WTC11 (cell line): ENCODE data around the gene XPO6. TPM values are rescaled to one million over a fixed set of nuclear protein-coding genes. Genes with fewer than 3 reads are reported as not detected.

Experiments used
- ATAC-seq: fragments of 200-7000 bp; cut with Tn5 transposase; 2 replicates; pipeline ENCODE4 v1.10.0; 2021; ENCODE audit warnings: mild to moderate bottlenecking, moderate library complexity
- CTCF ChIA-PET: fragments of 300-600 bp; sonication (Branson Sonifier 250); formaldehyde crosslinking; loops from one replicate; lab custom pipeline; 2021; ENCODE audit warnings: antibody characterized with exemption; lab: Charles Lee
- POLR2A ChIA-PET: fragments of 350-600 bp; sonication (Branson Sonifier 250); formaldehyde crosslinking; loops from one replicate; lab custom pipeline; 2021; ENCODE audit warnings: antibody characterized with exemption; lab: Charles Lee
- DNase-seq: peaks from one replicate; pipeline ENCODE4 v3.0.0; 2021; ENCODE audit warnings: low spot score
- H3K27ac Mint-ChIP-seq: 2 replicates; pipeline ENCODE4 v1.8.0; 2021; ENCODE audit warnings: mixed read lengths
- H3K27me3 Mint-ChIP-seq: 2 replicates; pipeline ENCODE4 v1.8.0; 2021; ENCODE audit warnings: low read depth, mild to moderate bottlenecking, moderate library complexity, mixed read lengths
- H3K36me3 Mint-ChIP-seq: 2 replicates; pipeline ENCODE4 v1.8.0; 2021; ENCODE audit warnings: mixed read lengths
- H3K4me1 Mint-ChIP-seq: 2 replicates; pipeline ENCODE4 v1.8.0; 2022; ENCODE audit warnings: mixed read lengths
- H3K4me3 Mint-ChIP-seq: 2 replicates; pipeline ENCODE4 v1.8.0; 2021; ENCODE audit warnings: mild to moderate bottlenecking, moderate library complexity, mixed read lengths
- H3K9me3 Mint-ChIP-seq: 2 replicates; pipeline ENCODE4 v1.8.0; 2021; ENCODE audit warnings: mixed read lengths
- CREM ChIP-seq: sonication (generic); formaldehyde crosslinking; IDR thresholded peaks from 2 replicates; pipeline ENCODE4 v1.8.1; 2022; ENCODE audit warnings: mild to moderate bottlenecking, missing genetic modification reagents, moderate library complexity
- EMX1 ChIP-seq: fragments of 250-450 bp; sonication (Bioruptor Pico); IDR thresholded peaks from 2 replicates; pipeline ENCODE4 v1.8.0; 2021; ENCODE audit warnings: mild to moderate bottlenecking
- ESRRA ChIP-seq: sonication (generic); formaldehyde crosslinking; IDR thresholded peaks from 2 replicates; pipeline ENCODE4 v1.8.1; 2022; ENCODE audit warnings: mild to moderate bottlenecking, missing genetic modification reagents, borderline replicate concordance
- FOXP1 ChIP-seq: sonication (generic); formaldehyde crosslinking; IDR thresholded peaks from 2 replicates; pipeline ENCODE4 v1.8.0; 2022; ENCODE audit warnings: missing genetic modification reagents, mild to moderate bottlenecking, moderate library complexity, borderline replicate concordance
- KAT7 ChIP-seq: sonication (generic); formaldehyde crosslinking; IDR thresholded peaks from 2 replicates; pipeline ENCODE4 v1.8.1; 2023; ENCODE audit warnings: missing genetic modification reagents, mild to moderate bottlenecking, borderline replicate concordance
- MYBL2 ChIP-seq: sonication (generic); formaldehyde crosslinking; IDR thresholded peaks from 2 replicates; pipeline ENCODE4 v1.8.1; 2023; ENCODE audit warnings: mild to moderate bottlenecking, moderate library complexity, missing genetic modification reagents
- NFATC4 ChIP-seq: fragments of 250-450 bp; sonication (Bioruptor Pico); IDR thresholded peaks from 2 replicates; pipeline ENCODE4 v1.9.0; 2021; ENCODE audit warnings: mild to moderate bottlenecking
- NFE2L1 ChIP-seq: sonication (generic); formaldehyde crosslinking; IDR thresholded peaks from 2 replicates; pipeline ENCODE4 v1.8.1; 2023; ENCODE audit warnings: missing genetic modification reagents
- NR3C1 ChIP-seq: sonication (generic); formaldehyde crosslinking; conservative IDR thresholded peaks from 2 replicates; pipeline ENCODE4 v1.8.1; 2023; ENCODE audit warnings: low read depth, mild to moderate bottlenecking, missing genetic modification reagents
- OVOL2 ChIP-seq: fragments of 250-450 bp; sonication (Bioruptor Pico); IDR thresholded peaks from 2 replicates; pipeline ENCODE4 v1.9.0; 2021; ENCODE audit warnings: mild to moderate bottlenecking, borderline replicate concordance
- PRDM15 ChIP-seq: sonication (generic); formaldehyde crosslinking; IDR thresholded peaks from 2 replicates; pipeline ENCODE4 v1.8.0; 2022; ENCODE audit warnings: missing genetic modification reagents
- PRRX2 ChIP-seq: fragments of 250-450 bp; sonication (Bioruptor Pico); IDR thresholded peaks from 2 replicates; pipeline ENCODE4 v1.8.0; 2021; ENCODE audit warnings: mild to moderate bottlenecking
- SP1 ChIP-seq: sonication (generic); formaldehyde crosslinking; conservative IDR thresholded peaks from 2 replicates; pipeline ENCODE4 v1.8.1; 2022; ENCODE audit warnings: missing genetic modification reagents
- STAT6 ChIP-seq: sonication (generic); formaldehyde crosslinking; conservative IDR thresholded peaks from 2 replicates; pipeline ENCODE4 v1.8.1; 2023; ENCODE audit warnings: mild to moderate bottlenecking, low read depth, missing genetic modification reagents, moderate library complexity
- TP53 ChIP-seq: sonication (generic); formaldehyde crosslinking; IDR thresholded peaks from 2 replicates; pipeline ENCODE4 v1.8.1; 2023; ENCODE audit warnings: mild to moderate bottlenecking, missing genetic modification reagents
- USF2 ChIP-seq: sonication (generic); formaldehyde crosslinking; IDR thresholded peaks from 2 replicates; pipeline ENCODE4 v1.8.1; 2023; ENCODE audit warnings: mild to moderate bottlenecking, missing genetic modification reagents, moderate library complexity
- ZMAT4 ChIP-seq: fragments of 250-450 bp; sonication (Bioruptor Pico); IDR thresholded peaks from 2 replicates; pipeline ENCODE4 v1.9.0; 2021; ENCODE audit warnings: mild to moderate bottlenecking
- ZNF138 ChIP-seq: sonication (generic); formaldehyde crosslinking; conservative IDR thresholded peaks from 2 replicates; pipeline ENCODE4 v1.8.1; 2022; ENCODE audit warnings: mild to moderate bottlenecking, moderate library complexity, missing genetic modification reagents
- ZNF219 ChIP-seq: sonication (generic); formaldehyde crosslinking; IDR thresholded peaks from 2 replicates; pipeline ENCODE4 v1.8.0; 2023; ENCODE audit warnings: missing genetic modification reagents, mild to moderate bottlenecking, borderline replicate concordance
- ZNF281 ChIP-seq: sonication (generic); formaldehyde crosslinking; IDR thresholded peaks from 2 replicates; pipeline ENCODE4 v1.8.0; 2023; ENCODE audit warnings: mild to moderate bottlenecking, missing genetic modification reagents
- ZSCAN18 ChIP-seq: fragments of 250-450 bp; sonication (Bioruptor Pico); IDR thresholded peaks from 2 replicates; pipeline ENCODE4 v2.1.2; 2022; ENCODE audit warnings: mild to moderate bottlenecking, moderate library complexity
- total RNA-seq: library from RNA; stranded (reverse); gene quantifications from 3 replicates; pipeline ENCODE4 v1.2.3, GENCODE V29; 2021

XPO6 gene
- total RNA-seq, 1 experiment from 2014 or later, result 160 TPM

- H3K27ac Mint-ChIP-seq, result peak overlapping the region; percentile 26; the same call in 1 of the 2 replicates
- ChIA-PET POLR2A (no interaction called here), CTCF (interaction anchor here (1.4 kb wide), 1 partner anchor 123 kb away, joined by 4 read pairs; no protein-coding TSS in a partner anchor)
- DNase-seq, result no peak
- ATAC-seq, result peak; percentile 44
- TF ChIP-seq PRDM15 (CRISPR knock-in tag), result no peak
- no peak for TF ChIP-seq NFE2L1 (CRISPR knock-in tag)
- TF ChIP-seq TP53 (CRISPR knock-in tag), result no peak
- TF ChIP-seq NFATC4 (CRISPR knock-in tag), result no peak
- TF ChIP-seq PRRX2 (CRISPR knock-in tag), result no peak
- no peak for TF ChIP-seq CREM (CRISPR knock-in tag)
- TF ChIP-seq KAT7 (CRISPR knock-in tag), result no peak
- TF ChIP-seq USF2 (CRISPR knock-in tag), result no peak
- TF ChIP-seq NR3C1 (CRISPR knock-in tag), result no peak
- TF ChIP-seq ZNF219 (CRISPR knock-in tag), result no peak
- TF ChIP-seq ZNF138 (CRISPR knock-in tag), result no peak
- no peak for TF ChIP-seq FOXP1 (CRISPR knock-in tag)
- TF ChIP-seq SP1 (CRISPR knock-in tag), result no peak
- TF ChIP-seq EMX1 (CRISPR knock-in tag), result no peak
- no peak for TF ChIP-seq ZSCAN18
- no peak for TF ChIP-seq OVOL2 (CRISPR knock-in tag)
- no peak for TF ChIP-seq ESRRA (CRISPR knock-in tag)
- no peaks in the 10 kb centered on the region for H3K9me3 Mint-ChIP-seq
- peaks cover 13% of the 10 kb centered on the region for H3K36me3 Mint-ChIP-seq
- H3K4me1 Mint-ChIP-seq, result peaks cover 47% of the 10 kb centered on the region
- H3K4me3 Mint-ChIP-seq, result no peak overlapping the region
- no peaks in the 10 kb centered on the region; the same call in 1 of the 2 replicates for H3K27me3 Mint-ChIP-seq
These were observed 18.0 kb downstream of the XPO6 start for GRCh38 chr16:28193530-28194423.

- CTCF ChIA-PET, result no interaction called here
- no peaks in the 10 kb centered on the region; the same call in 1 of the 2 replicates for H3K27me3 Mint-ChIP-seq
- ATAC-seq (peak; percentile 43), DNase-seq (no peak)
- peak overlapping the region; percentile 43; the same call in 1 of the 2 replicates for H3K27ac Mint-ChIP-seq
- no peak overlapping the region for H3K4me3 Mint-ChIP-seq
- no peaks in the 10 kb centered on the region for H3K9me3 Mint-ChIP-seq
- peaks cover 13% of the 10 kb centered on the region for H3K36me3 Mint-ChIP-seq
- H3K4me1 Mint-ChIP-seq, result peaks cover 47% of the 10 kb centered on the region
- POLR2A ChIA-PET, result no interaction called here
- TF ChIP-seq MYBL2 (CRISPR knock-in tag) (no peak), ESRRA (CRISPR knock-in tag) (no peak), ZNF281 (CRISPR knock-in tag) (no peak), ZNF138 (CRISPR knock-in tag) (no peak), ZMAT4 (no peak), STAT6 (no peak)
These were observed 18.8 kb downstream of the XPO6 start for GRCh38 chr16:28192806-28193529.
